KMS-11 (cell line): Measurements from ENCODE around the gene GRK1.

ENCODE experiments used
- H2AFZ ChIP-seq: fragments of 200-600 bp; sonication (generic); 2 replicates; pipeline ENCODE4 v1.6.1; 2016; ENCODE audit warnings: antibody characterized with exemption, mixed run types, low read depth
- H3K27ac ChIP-seq: fragments of 200-600 bp; sonication (generic); 2 replicates; pipeline ENCODE4 v1.6.1; 2016; ENCODE audit warnings: mild to moderate bottlenecking, mixed run types
- H3K27me3 ChIP-seq: fragments of 200-600 bp; sonication (generic); 2 replicates; pipeline ENCODE4 v1.6.1; 2017; ENCODE audit warnings: mild to moderate bottlenecking, low read depth, mixed run types, moderate library complexity; ENCODE audit not compliant: insufficient read depth
- H3K36me3 ChIP-seq: fragments of 200-600 bp; sonication (generic); 2 replicates; pipeline ENCODE4 v1.6.1; 2017; ENCODE audit warnings: mild to moderate bottlenecking, mixed run types; ENCODE audit not compliant: insufficient read depth
- H3K4me1 ChIP-seq: fragments of 200-600 bp; sonication (generic); 2 replicates; pipeline ENCODE4 v1.6.1; 2016; ENCODE audit warnings: mild to moderate bottlenecking, low read depth, mixed run types; ENCODE audit not compliant: poor library complexity, severe bottlenecking
- H3K4me2 ChIP-seq: fragments of 200-600 bp; sonication (generic); 2 replicates; pipeline ENCODE4 v1.7.0; 2016; ENCODE audit warnings: mild to moderate bottlenecking, mixed run types
- H3K4me3 ChIP-seq: fragments of 200-600 bp; sonication (generic); IDR thresholded peaks from 2 replicates; pipeline ENCODE4 v1.6.1; 2017; ENCODE audit warnings: low read depth, low read length, mixed read lengths; ENCODE audit not compliant: insufficient read depth
- H3K79me2 ChIP-seq: fragments of 200-600 bp; sonication (generic); 2 replicates; pipeline ENCODE4 v1.6.1; 2016; ENCODE audit warnings: low read depth, mixed run types; ENCODE audit not compliant: insufficient read depth
- H3K9ac ChIP-seq: fragments of 200-600 bp; sonication (generic); 2 replicates; pipeline ENCODE4 v1.6.1; 2016; ENCODE audit warnings: mild to moderate bottlenecking, mixed run types
- H4K20me1 ChIP-seq: fragments of 200-600 bp; sonication (generic); 2 replicates; pipeline ENCODE4 v1.6.1; 2016; ENCODE audit warnings: mild to moderate bottlenecking, mixed run types; ENCODE audit not compliant: insufficient read depth
- CTCF ChIP-seq: fragments of 200-600 bp; sonication (generic); conservative IDR thresholded peaks from 2 replicates; pipeline ENCODE4 v1.6.1; 2017; ENCODE audit warnings: low read depth, mild to moderate bottlenecking, antibody characterized with exemption, low read length, moderate library complexity, mixed read lengths

GRK1 gene

GRCh38 chr13:113646921-113647340 lies 20.1 kb upstream of the GRK1 start:
- H3K4me1 ChIP-seq = no peaks in the 10 kb centered on the region
- H3K4me2 ChIP-seq = no peak overlapping the region
- no peaks in the 10 kb centered on the region for H4K20me1 ChIP-seq
- no peaks in the 10 kb centered on the region for H3K79me2 ChIP-seq
- no peaks in the 10 kb centered on the region for H3K27me3 ChIP-seq
- H3K36me3 ChIP-seq = no peaks in the 10 kb centered on the region
- TF ChIP-seq CTCF = no peak
- H3K4me3 ChIP-seq = no peak overlapping the region
- H2AFZ ChIP-seq = no peak overlapping the region
- H3K9ac ChIP-seq = no peak overlapping the region
- H3K27ac ChIP-seq = no peak overlapping the region

DNA sequence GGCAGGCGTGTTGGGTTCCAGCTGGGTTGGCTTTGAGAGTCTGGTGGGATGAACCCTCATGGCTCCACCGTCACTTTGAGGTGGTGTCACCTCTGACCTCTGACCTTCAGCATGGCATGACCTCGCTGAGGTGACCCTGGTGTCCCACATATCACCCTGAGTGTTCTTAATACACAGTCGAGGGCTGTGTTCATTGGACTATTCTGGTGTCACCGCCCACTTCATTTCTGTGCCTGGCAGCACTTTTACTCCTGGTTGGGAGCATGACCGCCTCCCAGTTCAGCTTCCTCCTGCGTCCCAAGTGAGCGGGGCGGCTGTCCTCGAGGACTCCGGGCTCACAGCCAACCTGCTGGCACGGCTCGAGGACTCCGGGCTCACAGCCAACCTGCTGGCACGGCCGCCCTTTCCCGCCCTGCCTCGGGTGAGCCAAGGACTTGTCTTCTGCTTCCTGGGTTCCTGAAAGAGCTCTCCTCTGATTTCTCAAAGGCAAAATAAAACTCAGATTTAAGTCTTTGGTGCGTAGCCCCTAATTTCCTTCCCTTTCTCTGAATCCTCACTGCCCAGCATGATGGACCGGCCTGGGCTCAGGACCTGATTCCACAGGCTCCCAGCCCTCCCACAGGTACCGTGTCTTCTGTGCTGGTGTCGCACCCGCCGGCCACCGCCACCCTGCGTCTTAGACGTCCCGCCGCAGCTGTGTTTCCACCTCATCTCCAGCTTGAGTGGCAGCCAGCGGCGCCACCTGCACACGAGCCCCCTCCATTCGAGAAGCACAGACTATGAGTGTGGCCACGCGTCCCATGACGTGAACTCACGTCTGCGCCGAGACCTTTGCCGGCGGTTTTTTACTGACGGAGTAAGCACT lies 19.4 kb upstream of the GRK1 start:
- H3K27ac ChIP-seq = no peak overlapping the region
- H3K36me3 ChIP-seq = no peaks in the 10 kb centered on the region
- no peak overlapping the region for H3K9ac ChIP-seq
- H3K4me3 ChIP-seq = no peak overlapping the region
- no peak overlapping the region for H2AFZ ChIP-seq
- no peak overlapping the region for H3K4me2 ChIP-seq
- no peak for TF ChIP-seq CTCF
- no peaks in the 10 kb centered on the region for H3K79me2 ChIP-seq
- H3K4me1 ChIP-seq = no peaks in the 10 kb centered on the region
- no peaks in the 10 kb centered on the region for H3K27me3 ChIP-seq
- no peaks in the 10 kb centered on the region for H4K20me1 ChIP-seq

- H3K9ac ChIP-seq = no peak overlapping the region
- no peak overlapping the region for H3K27ac ChIP-seq
- no peaks in the 10 kb centered on the region for H3K4me1 ChIP-seq
- no peaks in the 10 kb centered on the region for H3K36me3 ChIP-seq
- H3K4me3 ChIP-seq = no peak overlapping the region
- H2AFZ ChIP-seq = no peak overlapping the region
- H3K4me2 ChIP-seq = no peak overlapping the region
- no peaks in the 10 kb centered on the region for H3K27me3 ChIP-seq
- TF ChIP-seq CTCF = no peak
- no peaks in the 10 kb centered on the region for H4K20me1 ChIP-seq
- H3K79me2 ChIP-seq = no peaks in the 10 kb centered on the region
Measured at GRCh38 chr13:113648216-113648610, 18.8 kb upstream of the GRK1 start.

DNA sequence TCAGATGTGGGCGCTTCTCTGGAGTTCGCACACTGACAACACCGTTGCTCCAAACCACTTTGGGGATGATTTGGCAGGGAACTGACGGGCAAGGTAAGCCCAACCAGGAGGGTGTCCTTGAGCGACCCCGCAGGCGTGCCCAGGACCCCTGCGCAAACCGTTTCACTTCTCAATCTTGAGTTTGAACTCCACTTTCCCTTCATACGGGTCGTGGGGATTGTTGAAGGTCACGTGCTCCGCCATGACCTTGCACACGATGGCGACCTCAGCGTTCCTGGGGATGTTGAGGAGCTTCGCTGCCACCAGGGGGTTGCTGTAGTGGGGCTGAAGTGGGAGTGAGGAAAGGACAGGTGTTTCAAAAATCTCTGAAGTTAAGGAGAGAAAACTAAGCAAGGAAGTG lies 17.8 kb upstream of the GRK1 start:
- H3K79me2 ChIP-seq = no peaks in the 10 kb centered on the region
- H3K36me3 ChIP-seq = no peaks in the 10 kb centered on the region
- no peak overlapping the region for H3K4me3 ChIP-seq
- no peaks in the 10 kb centered on the region for H3K27me3 ChIP-seq
- H3K4me1 ChIP-seq = no peaks in the 10 kb centered on the region
- no peak overlapping the region for H2AFZ ChIP-seq
- H4K20me1 ChIP-seq = no peaks in the 10 kb centered on the region
- H3K27ac ChIP-seq = no peak overlapping the region
- no peak overlapping the region for H3K4me2 ChIP-seq
- TF ChIP-seq CTCF = no peak
- no peak overlapping the region for H3K9ac ChIP-seq
